K562 (cell line): Measurements from ENCODE around the gene P4HB. TPM values are rescaled to one million over a fixed set of nuclear protein-coding genes. Genes with fewer than 3 reads are reported as not detected.
A peak's percentile ranks its signal among the peaks of the same experiment; 100 is the strongest.

Experiments
- ATAC-seq: fragments of 200-7000 bp; cut with Tn5 transposase; 3 replicates; pipeline ENCODE4 v1.9.1; 2020; ENCODE audit warnings: moderate library complexity
- BruUV-seq: library from RNA; stranded (reverse); fragments of 400-500 nt; replicated peaks from 2 replicates; lab custom pipeline; 2021; lab: Mats Ljungman, UMichigan
- CTCF ChIA-PET: fragments of 300-600 bp; formaldehyde crosslinking; extraction: SDS; loops from one replicate; lab custom pipeline; 2021; ENCODE audit warnings: low intra/inter-chr PET ratio; lab: Yijun Ruan, JAX
- POLR2A ChIA-PET: fragments of 300-600, 350-650 bp; sonication (Branson Sonifier 250); formaldehyde crosslinking; extraction: SDS; loops from one replicate; lab custom pipeline; 2021; ENCODE audit warnings: antibody characterized with exemption, inconsistent platforms; lab: Yijun Ruan, JAX
- DNase-seq, 4 experiments: peaks; one replicate each; pipeline versions ENCODE4 v3.0.0 to v3.0.0-alpha.2; 2011 to 2018; ENCODE audit warnings: low spot score in 3 of 4, mixed read lengths in 3 of 4; ENCODE audit errors: extremely low read depth in 1 of 4
- FAIRE-seq: peaks from 2 replicates; lab custom pipeline; 2011; peaks lifted over from hg19 to GRCh38; lab: Jason Lieb, UNC
- H2AFZ ChIP-seq: 2 replicates; pipeline ENCODE4 v1.6.0; 2011; ENCODE audit warnings: low read depth, low read length, control low read depth, inconsistent platforms
- H3K27ac ChIP-seq: fragments of 200-600 bp; 3 replicates; pipeline ENCODE4 v1.8.0; 2011; ENCODE audit warnings: low read depth, mild to moderate bottlenecking, control low read depth, inconsistent platforms, low read length, moderate library complexity, mixed read lengths; ENCODE audit errors: extremely low read depth
- H3K27me3 ChIP-seq, 2 experiments: fragments of 300-600 bp in 1 of 2; 2 replicates in 1 of 2; 3 replicates in 1 of 2; pipeline versions ENCODE4 v1.6.0 to v1.8.0; 2011; ENCODE audit warnings: inconsistent platforms in 2 of 2, low read length in 2 of 2, mild to moderate bottlenecking in 1 of 2, mixed read lengths in 1 of 2, moderate library complexity in 1 of 2; ENCODE audit not compliant: control insufficient read depth in 2 of 2, insufficient read depth in 2 of 2
- H3K36me3 ChIP-seq: fragments of 300-600 bp; 3 replicates; pipeline ENCODE4 v1.8.0; 2011; ENCODE audit warnings: mild to moderate bottlenecking, low read length, inconsistent platforms; ENCODE audit not compliant: control insufficient read depth, insufficient read depth
- H3K4me1 ChIP-seq, 2 experiments: fragments of 200-600 bp in 1 of 2; replicated peaks in 1 of 2; 2 replicates in 1 of 2; 3 replicates in 1 of 2; pipeline versions ENCODE4 v1.5.1 to v1.8.0; 2011; ENCODE audit warnings: inconsistent platforms in 2 of 2, low read length in 2 of 2, mild to moderate bottlenecking in 1 of 2, mixed read lengths in 1 of 2, moderate library complexity in 1 of 2; ENCODE audit not compliant: control insufficient read depth in 2 of 2, insufficient read depth in 2 of 2
- H3K4me2 ChIP-seq: 2 replicates; pipeline ENCODE4 v1.6.1; 2011; ENCODE audit warnings: low read length, control low read depth, inconsistent platforms, mixed read lengths; ENCODE audit not compliant: insufficient read depth
- H3K4me3 ChIP-seq: fragments of 200-600 bp; sonication (generic), shearing (Covaris generic); 2 replicates; pipeline ENCODE4 v1.5.1; 2016; ENCODE audit warnings: control low read depth, inconsistent platforms
- H3K79me2 ChIP-seq: fragments of 200-600 bp; 3 replicates; pipeline ENCODE4 v1.8.0; 2011; ENCODE audit warnings: low read length, inconsistent platforms; ENCODE audit not compliant: control insufficient read depth, insufficient read depth
- H3K9ac ChIP-seq, 2 experiments: 2 replicates each; pipeline versions ENCODE4 v1.6.0 to v1.6.1; 2011; ENCODE audit warnings: low read depth in 2 of 2, low read length in 2 of 2, control low read depth in 1 of 2, inconsistent platforms in 1 of 2, mild to moderate bottlenecking in 1 of 2, mixed read lengths in 1 of 2; ENCODE audit not compliant: insufficient read depth in 1 of 2
- H3K9me1 ChIP-seq: one replicate; pipeline ENCODE4 v1.6.0; 2011; ENCODE audit warnings: inconsistent platforms, mild to moderate bottlenecking, low read length, moderate library complexity; ENCODE audit not compliant: control insufficient read depth, insufficient read depth
- H3K9me3 ChIP-seq: replicated peaks from 2 replicates; pipeline ENCODE4 v1.5.1; 2011; ENCODE audit warnings: low read depth, low read length, inconsistent platforms; ENCODE audit not compliant: control insufficient read depth, insufficient read depth
- H4K20me1 ChIP-seq: replicated peaks from 2 replicates; pipeline ENCODE4 v1.6.1; 2011; ENCODE audit warnings: low read length, inconsistent platforms, mixed read lengths; ENCODE audit not compliant: control insufficient read depth, insufficient read depth
- CHD4 ChIP-seq: fragments of 200-600 bp; sonication (generic); IDR thresholded peaks from 3 replicates; pipeline ENCODE4 v1.6.1; 2012; ENCODE audit warnings: low read depth, mild to moderate bottlenecking, mixed read lengths, low read length, inconsistent platforms; ENCODE audit not compliant: insufficient read depth, insufficient replicate concordance, poor library complexity, severe bottlenecking
- CTCF ChIP-seq, 3 experiments: IDR thresholded peaks in 2 of 3; conservative IDR thresholded peaks in 1 of 3; 2 replicates each; pipeline ENCODE4 v1.5.1; 2011 to 2012; ENCODE audit warnings: low read length in 3 of 3, mild to moderate bottlenecking in 3 of 3, control low read depth in 2 of 3, improper control_type of control experiment in 1 of 3, inconsistent platforms in 1 of 3, low read depth in 1 of 3, mixed read lengths in 1 of 3, moderate library complexity in 1 of 3; ENCODE audit not compliant: insufficient read depth in 2 of 3
- HLTF ChIP-seq: fragments of 450-650 bp; IDR thresholded peaks from 2 replicates; pipeline ENCODE4 v1.6.1; 2016
- MTA3 ChIP-seq: fragments of 450-650 bp; formaldehyde crosslinking; IDR thresholded peaks from 2 replicates; pipeline ENCODE4 v1.6.1; 2017; ENCODE audit warnings: mild to moderate bottlenecking, borderline replicate concordance
- NEUROD1 ChIP-seq: fragments of 150-350 bp; IDR thresholded peaks from 2 replicates; pipeline ENCODE4 v1.6.1; 2014; ENCODE audit warnings: borderline replicate concordance, low read length, low read depth; ENCODE audit not compliant: partially characterized antibody
- PHTF2 ChIP-seq: fragments of 250-450 bp; sonication (Bioruptor Pico); IDR thresholded peaks from 2 replicates; pipeline ENCODE4 v1.5.0; 2021; ENCODE audit warnings: mild to moderate bottlenecking
- POLR2G ChIP-seq: fragments of 200-400 bp; formaldehyde crosslinking; IDR thresholded peaks from 2 replicates; pipeline ENCODE4 v1.6.1; 2017; ENCODE audit warnings: low read depth, mild to moderate bottlenecking, antibody characterized with exemption, low read length, moderate library complexity
- RB1 ChIP-seq: fragments of 450-650 bp; IDR thresholded peaks from 2 replicates; pipeline ENCODE4 v1.6.1; 2017; ENCODE audit warnings: low read depth, mild to moderate bottlenecking
- RBM15 ChIP-seq: fragments of 200-400 bp; formaldehyde crosslinking; IDR thresholded peaks from 2 replicates; pipeline ENCODE4 v1.6.1; 2018; ENCODE audit warnings: mild to moderate bottlenecking, low read length, moderate library complexity; ENCODE audit not compliant: insufficient read depth
- SRSF1 ChIP-seq: fragments of 200-400 bp; formaldehyde crosslinking; IDR thresholded peaks from 2 replicates; pipeline ENCODE4 v1.6.1; 2017; ENCODE audit warnings: mild to moderate bottlenecking, low read depth, low read length, moderate library complexity
- TGIF2 ChIP-seq: sonication (generic); formaldehyde crosslinking; IDR thresholded peaks from 2 replicates; pipeline ENCODE4 v1.8.1; 2022; ENCODE audit warnings: mild to moderate bottlenecking, missing genetic modification reagents, moderate library complexity
- ZFPM2 ChIP-seq: fragments of 250-450 bp; sonication (Bioruptor Pico); IDR thresholded peaks from 2 replicates; pipeline ENCODE4 v1.5.1; 2022; ENCODE audit warnings: mild to moderate bottlenecking
- ZNF644 ChIP-seq: fragments of 200-800 bp; sonication (Bioruptor generic); IDR thresholded peaks from 2 replicates; pipeline ENCODE4 v1.6.1; 2016; ENCODE audit warnings: low read depth, missing genetic modification characterization, missing compliant biosample characterization
- ZSCAN32 ChIP-seq: fragments of 450-650 bp; formaldehyde crosslinking; IDR thresholded peaks from 2 replicates; pipeline ENCODE4 v1.4.0; 2020; ENCODE audit warnings: mild to moderate bottlenecking, moderate library complexity
- WGBS: fragments of 100-300 bp; shearing (Covaris generic); methylation state at CpG from one replicate; pipeline ENCODE4 v1.1.6; 2016; ENCODE audit warnings: low coverage, mixed read lengths; ENCODE audit not compliant: insufficient coverage; ENCODE audit errors: missing lambda C conversion rate; 5-methylcytosine and 5-hydroxymethylcytosine counted together
- in situ Hi-C: fragments of 300-500 bp; cut with MboI; formaldehyde crosslinking; loops from 4 replicates; pipeline ENCODE4 v1.15.0; 2018; ENCODE audit warnings: inconsistent platforms, mixed read lengths
- intact Hi-C: fragments of 100-400 bp; cut with micrococcal nuclease; formaldehyde crosslinking; loops from 2 replicates; pipeline ENCODE4 v1.14.2; 2022
- polyA plus RNA-seq, 8 experiments: library from polyadenylated mRNA; depleted of rRNA in 4 of 8; stranded (reverse) in 5 of 8; unstranded in 3 of 8; fragments of >200 nt; fragmentation: Nextera tagmentation in 2 of 8; fragmentation: Illumina TruSeq in 1 of 8; extraction: Ambion mirVana in 2 of 8; extraction: Trizol in 1 of 8; gene quantifications; 2 replicates each; pipeline versions ENCODE4 v1.2.1 to v1.2.3, GENCODE V29; 2011 to 2014; ENCODE audit warnings: inconsistent platforms in 1 of 8, missing spikeins in 1 of 8
- total RNA-seq, 7 experiments: library from RNA; depleted of rRNA in 6 of 7; stranded (reverse); fragments of >200 nt in 6 of 7; fragmentation: Illumina TruSeq in 2 of 7; extraction: Trizol in 2 of 7; gene quantifications; 2 replicates each; pipeline versions ENCODE4 v1.2.1 to v1.2.3, GENCODE V29; 2011 to 2021; ENCODE audit warnings: low replicate concordance in 1 of 7
- TF ChIP-seq, protein P1 (sequence below), 3 experiments: fragments of 200-800 bp in 1 of 3; fragments of 250-450 bp in 1 of 3; fragments of 450-650 bp in 1 of 3; sonication (Bioruptor Pico) in 1 of 3; sonication (Bioruptor generic) in 1 of 3; formaldehyde crosslinking in 1 of 3; IDR thresholded peaks; 2 replicates each; pipeline versions ENCODE4 v1.6.1 to v1.8.0; 2016 to 2022; ENCODE audit warnings: mild to moderate bottlenecking in 2 of 3, missing genetic modification characterization in 2 of 3, missing compliant biosample characterization in 1 of 3, moderate library complexity in 1 of 3

P4HB gene
- total and polyA plus RNA-seq, 9 of the 15 experiments (the other 6 are each of a cell fraction or from before 2014, with no cell fraction given): 4.4 to 645 (median 325) TPM

DNA sequence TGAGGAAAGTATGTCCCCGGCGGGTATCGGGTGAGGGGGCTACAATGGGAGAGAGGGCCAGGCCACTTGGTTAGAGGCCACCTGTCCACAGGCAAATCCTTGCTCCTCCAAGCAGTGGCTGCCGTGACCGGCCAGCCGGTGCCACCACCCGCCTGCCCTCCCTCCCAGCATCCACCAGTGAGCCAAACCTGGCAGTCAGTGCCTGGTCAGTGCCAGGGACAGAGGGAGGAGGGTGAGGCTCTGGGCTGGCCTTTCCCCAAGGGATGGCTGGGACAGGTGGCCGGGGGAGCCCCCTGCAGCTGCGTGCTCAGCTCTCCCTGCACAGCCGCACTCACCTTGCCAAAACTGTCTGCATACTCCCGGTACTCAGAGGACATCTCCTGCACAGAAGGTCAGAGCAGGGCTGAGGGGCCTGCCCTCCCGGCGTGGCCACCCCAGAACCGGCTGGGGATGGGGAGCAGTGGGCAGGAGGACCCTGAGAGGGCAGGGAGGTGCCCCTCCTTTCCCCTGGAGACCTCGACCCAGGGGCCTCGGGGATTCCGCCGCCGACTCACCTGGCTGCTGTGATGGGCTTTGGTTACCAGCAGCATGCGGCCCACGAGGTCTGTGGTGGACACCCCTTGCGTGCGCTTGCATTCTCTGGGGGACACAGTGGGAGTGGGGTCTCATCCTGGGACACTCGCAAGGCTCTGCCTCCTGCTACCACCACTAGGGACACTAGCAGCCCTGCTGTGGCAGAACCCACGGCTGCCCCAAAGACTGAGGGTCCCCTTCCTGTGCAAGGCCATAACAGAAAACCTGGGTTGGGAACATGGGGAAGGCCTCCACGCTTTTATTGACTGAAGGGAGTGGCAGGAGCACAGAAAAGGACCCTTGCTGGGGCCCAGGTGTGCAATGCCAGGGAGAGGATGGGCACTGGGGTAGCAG, 47.1 kb upstream of the P4HB start:
- in situ Hi-C loops (no loop called here), intact Hi-C loops (no loop called here)
- CTCF ChIA-PET: no interaction called here
- DNase-seq (no peak), ATAC-seq (no peak), FAIRE-seq (no peak)
- POLR2A ChIA-PET: interaction anchor here (0.9 to 1.3 kb wide), 3 partner anchors 10 to 16 kb away, joined by 3 read pairs; no protein-coding TSS in a partner anchor
- Histone ChIP-seq H3K9me3 (no peaks in the 10 kb centered on the region), H4K20me1 (peaks cover 6% of the 10 kb centered on the region), H3K79me2 (peaks cover 23% of the 10 kb centered on the region), H3K9ac (peak overlapping the region in 1 of 2 experiments; percentile 45; a peak in 2 of 4 replicates), H3K4me2 (no peak overlapping the region), H3K27me3 (no peaks in the 10 kb centered on the region), H3K4me1 (peaks cover 23 to 95% of the 10 kb centered on the region in 2 experiments), H3K4me3 (no peak overlapping the region), H3K27ac (no peak overlapping the region), H3K9me1 (peaks cover 3% of the 10 kb centered on the region), H2AFZ (no peak overlapping the region), H3K36me3 (peaks cover 76% of the 10 kb centered on the region; the same call in 2 of the 3 replicates)
- TF ChIP-seq ZSCAN32 (CRISPR knock-in tag): no peak
- TF ChIP-seq, protein P1, sequence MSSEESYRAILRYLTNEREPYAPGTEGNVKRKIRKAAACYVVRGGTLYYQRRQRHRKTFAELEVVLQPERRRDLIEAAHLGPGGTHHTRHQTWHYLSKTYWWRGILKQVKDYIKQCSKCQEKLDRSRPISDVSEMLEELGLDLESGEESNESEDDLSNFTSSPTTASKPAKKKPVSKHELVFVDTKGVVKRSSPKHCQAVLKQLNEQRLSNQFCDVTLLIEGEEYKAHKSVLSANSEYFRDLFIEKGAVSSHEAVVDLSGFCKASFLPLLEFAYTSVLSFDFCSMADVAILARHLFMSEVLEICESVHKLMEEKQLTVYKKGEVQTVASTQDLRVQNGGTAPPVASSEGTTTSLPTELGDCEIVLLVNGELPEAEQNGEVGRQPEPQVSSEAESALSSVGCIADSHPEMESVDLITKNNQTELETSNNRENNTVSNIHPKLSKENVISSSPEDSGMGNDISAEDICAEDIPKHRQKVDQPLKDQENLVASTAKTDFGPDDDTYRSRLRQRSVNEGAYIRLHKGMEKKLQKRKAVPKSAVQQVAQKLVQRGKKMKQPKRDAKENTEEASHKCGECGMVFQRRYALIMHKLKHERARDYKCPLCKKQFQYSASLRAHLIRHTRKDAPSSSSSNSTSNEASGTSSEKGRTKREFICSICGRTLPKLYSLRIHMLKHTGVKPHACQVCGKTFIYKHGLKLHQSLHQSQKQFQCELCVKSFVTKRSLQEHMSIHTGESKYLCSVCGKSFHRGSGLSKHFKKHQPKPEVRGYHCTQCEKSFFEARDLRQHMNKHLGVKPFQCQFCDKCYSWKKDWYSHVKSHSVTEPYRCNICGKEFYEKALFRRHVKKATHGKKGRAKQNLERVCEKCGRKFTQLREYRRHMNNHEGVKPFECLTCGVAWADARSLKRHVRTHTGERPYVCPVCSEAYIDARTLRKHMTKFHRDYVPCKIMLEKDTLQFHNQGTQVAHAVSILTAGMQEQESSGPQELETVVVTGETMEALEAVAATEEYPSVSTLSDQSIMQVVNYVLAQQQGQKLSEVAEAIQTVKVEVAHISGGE (CRISPR knock-in tag; IDR thresholded peaks at IDR 0.05): no peak
- no peak for TF ChIP-seq MTA3
- TF ChIP-seq NEUROD1: no peak
- no peak for TF ChIP-seq HLTF
- peak; percentile 54 for TF ChIP-seq POLR2G
- TF ChIP-seq CHD4: no peak
- no peak for TF ChIP-seq SRSF1
- TF ChIP-seq TGIF2: no peak
- no peak for TF ChIP-seq RB1
- no peak for TF ChIP-seq PHTF2 (CRISPR knock-in tag)
- no peak for TF ChIP-seq ZNF644 (tag)
- no peak for TF ChIP-seq ZFPM2 (CRISPR knock-in tag)
- no peak for TF ChIP-seq RBM15
- 0 out of 6 replicates have a peak, but pooled peaks of 2 of the 3 experiments have one; percentile 0 to 14 for TF ChIP-seq CTCF (IDR thresholded peaks at IDR 0.05 in 2 of 3, conservative IDR thresholded peaks at IDR 0.05 in 1 of 3; ENCODE audit: insufficient read depth in 2 of 3, low read depth in 1 of 3, low read length in 3 of 3)
- BruUV-seq: no TSS peak
- WGBS: 94% methylated on average over 22 of the region's 26 CpGs
